Measurements from ENCODE around the gene ZNF235. TPM values are rescaled to one million over a fixed set of nuclear protein-coding genes. Genes with fewer than 3 reads are reported as not detected.
"Not testable (repeated sequence)": the region's sequence is repeated elsewhere in the genome, so short reads cannot be mapped to it uniquely, and the experiment has no call there.

ZNF235 gene
- total RNA-seq, 4 donors from 2014 or later, result 1.8 to 3.6 (median 2.1) TPM

- DNase-seq, result no peak
- Histone ChIP-seq H3K4me3 (peak overlapping the region in 1 of 4 donors; percentile 53), H3K27ac (no peak overlapping the region), H3K4me1 (peaks cover 0 to 8% (median 0%) of the 10 kb centered on the region in 3 donors), H3K27me3 (no peaks in the 10 kb centered on the region), H3K9me3 (peaks cover 6 to 73% (median 25%) of the 10 kb centered on the region in 3 donors), H3K36me3 (no peaks in the 10 kb centered on the region)
- intact Hi-C loops (cut with DNase I), result no loop called here
- 91 to 95% methylated on average over 2 of the region's 2 CpGs for WGBS, 2 donors
- no peak for TF ChIP-seq POLR2A (IDR thresholded peaks at IDR 0.05)
- no peak for TF ChIP-seq CTCF (IDR thresholded peaks at IDR 0.05)
Measured at GRCh38 chr19:44258835-44259413, 45.9 kb downstream of the ZNF235 start.

- no peaks in the 10 kb centered on the region for H3K27me3 ChIP-seq
- peaks cover 0 to 8% (median 0%) of the 10 kb centered on the region in 3 donors for H3K4me1 ChIP-seq
- DNase-seq, result no peak
- WGBS, 2 donors, result 86 to 95% methylated on average over 1 of the region's 1 CpG
- intact Hi-C loops (cut with DNase I), result no loop called here
- H3K9me3 ChIP-seq, result peaks cover 6 to 77% (median 26%) of the 10 kb centered on the region in 3 donors
- no peak overlapping the region for H3K27ac ChIP-seq
- no peaks in the 10 kb centered on the region for H3K36me3 ChIP-seq
- H3K4me3 ChIP-seq, result no peak overlapping the region
- no peak for TF ChIP-seq CTCF (IDR thresholded peaks at IDR 0.05)
- no peak for TF ChIP-seq POLR2A (IDR thresholded peaks at IDR 0.05)
Measured at GRCh38 chr19:44258136-44258535, 46.7 kb downstream of the ZNF235 start.

- Histone ChIP-seq H3K27me3 (no peaks in the 10 kb centered on the region), H3K4me1 (peaks cover 0 to 8% (median 0%) of the 10 kb centered on the region in 3 donors), H3K36me3 (no peaks in the 10 kb centered on the region), H3K27ac (no peak overlapping the region), H3K4me3 (no peak overlapping the region), H3K9me3 (peaks cover 6 to 88% (median 44%) of the 10 kb centered on the region in 3 donors)
- intact Hi-C loops (cut with DNase I), result no loop called here
- no peak for TF ChIP-seq CTCF (IDR thresholded peaks at IDR 0.05)
- TF ChIP-seq POLR2A (IDR thresholded peaks at IDR 0.05), result no peak
- no peak for DNase-seq
Measured at GRCh38 chr19:44255705-44256411, 49.0 kb downstream of the ZNF235 start.

GRCh38 chr19:44254496-44254895 is 50.3 kb downstream of the ZNF235 start:
- intact Hi-C loops (cut with DNase I), result no loop called here
- H3K27ac ChIP-seq, result no peak overlapping the region
- H3K36me3 ChIP-seq, result no peaks in the 10 kb centered on the region
- DNase-seq, result no peak
- H3K27me3 ChIP-seq, result no peaks in the 10 kb centered on the region
- TF ChIP-seq POLR2A (IDR thresholded peaks at IDR 0.05) (no peak), CTCF (IDR thresholded peaks at IDR 0.05) (no peak)
- H3K4me3 ChIP-seq, result no peak overlapping the region
- 49 to 71% methylated on average over 2 of the region's 2 CpGs for WGBS, 2 donors
- no peaks in the 10 kb centered on the region for H3K4me1 ChIP-seq
- peaks cover 11 to 93% (median 56%) of the 10 kb centered on the region in 3 donors for H3K9me3 ChIP-seq

- H3K27me3 ChIP-seq; H3K4me1 ChIP-seq; DNase-seq; intact Hi-C loops (cut with DNase I); H3K27ac ChIP-seq; H3K4me3 ChIP-seq; H3K36me3 ChIP-seq: not testable (repeated sequence)
- H3K9me3 ChIP-seq, result peaks cover 11 to 97% (median 64%) of the 10 kb centered on the region in 3 donors
- WGBS, 2 donors, result 88 to 92% methylated on average over 2 of the region's 2 CpGs
Measured at GRCh38 chr19:44253392-44253791, 51.4 kb downstream of the ZNF235 start.

GRCh38 chr19:44252332-44252731 is 52.5 kb downstream of the ZNF235 start:
- DNase-seq; H3K36me3 ChIP-seq; H3K27ac ChIP-seq; H3K27me3 ChIP-seq; H3K4me1 ChIP-seq; intact Hi-C loops (cut with DNase I); H3K4me3 ChIP-seq: not testable (repeated sequence)
- H3K9me3 ChIP-seq, result peaks cover 11 to 100% (median 67%) of the 10 kb centered on the region in 3 donors
- 86 to 94% methylated on average over 2 of the region's 2 CpGs for WGBS, 2 donors
